HEK293T (cell line): ENCODE measurements around the gene SLC39A6.

Experiments
- BHLHE40 ChIP-seq: fragments of 450-650 bp; IDR thresholded peaks from 2 replicates; pipeline ENCODE4 v1.6.1; 2016; ENCODE audit warnings: mild to moderate bottlenecking, moderate library complexity, borderline replicate concordance
- CTBP1 ChIP-seq: fragments of 450-650 bp; IDR thresholded peaks from 2 replicates; pipeline ENCODE4 v1.6.1; 2016; ENCODE audit warnings: borderline replicate concordance
- FOXA1 ChIP-seq: fragments of 450-650 bp; IDR thresholded peaks from 2 replicates; pipeline ENCODE4 v1.6.1; 2016; ENCODE audit warnings: mild to moderate bottlenecking
- FOXK2 ChIP-seq: fragments of 450-650 bp; IDR thresholded peaks from 2 replicates; pipeline ENCODE4 v1.6.1; 2016; ENCODE audit warnings: mild to moderate bottlenecking
- L3MBTL2 ChIP-seq: fragments of 450-650 bp; conservative IDR thresholded peaks from 2 replicates; pipeline ENCODE4 v1.6.1; 2016; ENCODE audit warnings: mild to moderate bottlenecking
- NFRKB ChIP-seq: fragments of 450-650 bp; IDR thresholded peaks from 2 replicates; pipeline ENCODE4 v1.6.1; 2016; ENCODE audit warnings: mild to moderate bottlenecking, moderate library complexity
- PKNOX1 ChIP-seq: fragments of 450-650 bp; IDR thresholded peaks from 2 replicates; pipeline ENCODE4 v1.6.1; 2016
- SP1 ChIP-seq: fragments of 450-650 bp; IDR thresholded peaks from 2 replicates; pipeline ENCODE4 v1.6.1; 2017
- SUZ12 ChIP-seq: fragments of 450-650 bp; IDR thresholded peaks from 2 replicates; pipeline ENCODE4 v1.6.1; 2016; ENCODE audit warnings: mild to moderate bottlenecking
- TARDBP ChIP-seq: fragments of 450-650 bp; IDR thresholded peaks from 2 replicates; pipeline ENCODE4 v1.6.1; 2016
- ZNF384 ChIP-seq: fragments of 450-650 bp; IDR thresholded peaks from 2 replicates; pipeline ENCODE4 v1.6.1; 2016

GRCh38 chr18:36109737-36110136 lies 19.4 kb downstream of the SLC39A6 start:
- TF ChIP-seq PKNOX1 (no peak), TARDBP (no peak), CTBP1 (no peak), SP1 (no peak), ZNF384 (no peak), NFRKB (no peak), L3MBTL2 (no peak), FOXK2 (no peak), FOXA1 (no peak), SUZ12 (no peak), BHLHE40 (no peak)
